Measurements from ENCODE around the gene CDCA4.
A peak's percentile ranks its signal among the peaks of the same experiment; 100 is the strongest.

CDCA4 gene

DNA sequence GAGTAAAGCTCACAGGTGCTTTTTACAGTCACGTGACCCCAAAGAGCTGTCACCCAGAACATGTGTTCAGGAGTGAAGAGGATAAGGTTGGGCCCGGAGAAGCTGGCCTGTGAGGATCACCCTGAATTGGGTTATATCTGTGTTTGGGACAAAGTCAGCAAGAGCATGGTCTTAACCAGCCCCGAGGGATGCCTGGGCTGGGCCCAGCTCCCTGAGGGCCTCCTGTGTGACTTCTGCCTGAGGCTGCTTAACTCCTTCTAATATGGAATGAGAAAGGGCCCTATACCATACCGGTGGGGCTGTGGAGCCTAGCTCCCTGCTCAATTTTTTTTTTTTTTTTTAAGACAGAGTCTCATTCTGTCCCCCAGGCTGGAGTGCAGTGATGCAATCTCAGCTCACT is 2.5 kb downstream of the CDCA4 start:
- H3K4me1 ChIP-seq (ENCODE audit: control insufficient read depth, low read depth, low read length) = peaks cover 15% of the 10 kb centered on the region
- no peaks in the 10 kb centered on the region for H3K27me3 ChIP-seq (ENCODE audit: insufficient read depth, low read length, poor library complexity)
- H2AK5ac ChIP-seq (ENCODE audit: low read length) = no peak overlapping the region
- H3K23ac ChIP-seq (ENCODE audit: low read length) = no peak overlapping the region
- peaks cover 72% of the 10 kb centered on the region for H3K79me2 ChIP-seq (ENCODE audit: control insufficient read depth, insufficient read depth, low read length)
- no peak overlapping the region for H4K5ac ChIP-seq (ENCODE audit: low read length)
- no peak overlapping the region for H2BK120ac ChIP-seq (ENCODE audit: low read depth, low read length)
- no peak overlapping the region for H3K4me3 ChIP-seq (ENCODE audit: low read length)
- no peak overlapping the region for H3K4ac ChIP-seq (ENCODE audit: low read depth, low read length)
- no peak overlapping the region for H4K8ac ChIP-seq (ENCODE audit: low read depth, low read length)
- peaks cover 25% of the 10 kb centered on the region for H3K79me1 ChIP-seq (ENCODE audit: low read length)
- H2BK5ac ChIP-seq (ENCODE audit: low read length) = no peak overlapping the region
- H3K27ac ChIP-seq (ENCODE audit: low read depth, low read length) = no peak overlapping the region
- H3K4me2 ChIP-seq (ENCODE audit: low read length) = no peak overlapping the region
- DNase-seq = no peak
- H3K36me3 ChIP-seq (ENCODE audit: control insufficient read depth, insufficient read depth, low read length) = peaks cover 3% of the 10 kb centered on the region
- WGBS (ENCODE audit: extremely low coverage, insufficient coverage, low lambda C conversion rate) = no CpG with 5 or more reads among the region's 4 CpGs
- H2BK15ac ChIP-seq (replicated peaks; ENCODE audit: low read depth) = no peak overlapping the region
- no peak overlapping the region for H3K56ac ChIP-seq (ENCODE audit: low read length)
- H3K9ac ChIP-seq (ENCODE audit: low read length) = peak overlapping the region; percentile 54
- H3K18ac ChIP-seq (ENCODE audit: low read length) = no peak overlapping the region

DNA sequence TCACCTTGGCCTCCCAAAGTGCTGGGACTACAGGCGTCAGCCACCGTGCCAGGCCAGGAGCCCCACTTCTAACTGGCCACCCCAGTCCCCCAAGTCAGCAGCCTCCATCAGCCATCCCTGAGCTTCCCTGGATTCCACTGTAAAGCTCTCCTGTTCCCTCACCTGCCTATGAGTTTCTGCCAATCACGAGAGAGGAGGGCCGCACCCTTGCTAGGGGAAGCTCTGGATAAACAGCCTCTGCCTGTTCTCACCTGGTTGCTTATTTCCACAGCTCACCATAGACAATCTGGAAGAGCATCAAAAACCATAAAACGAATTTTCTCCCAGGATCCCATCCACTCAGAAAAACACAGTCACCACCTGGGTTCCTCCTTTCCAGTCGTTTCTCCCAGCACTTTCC is 5.0 kb downstream of the CDCA4 start:
- H3K36me3 ChIP-seq (ENCODE audit: control insufficient read depth, insufficient read depth, low read length) = peaks cover 9% of the 10 kb centered on the region
- H3K18ac ChIP-seq (ENCODE audit: low read length) = no peak overlapping the region
- H2AK5ac ChIP-seq (ENCODE audit: low read length) = no peak overlapping the region
- no peak overlapping the region for H3K4me3 ChIP-seq (ENCODE audit: low read length)
- H3K4ac ChIP-seq (ENCODE audit: low read depth, low read length) = no peak overlapping the region
- no peaks in the 10 kb centered on the region for H3K27me3 ChIP-seq (ENCODE audit: insufficient read depth, low read length, poor library complexity)
- H3K23ac ChIP-seq (ENCODE audit: low read length) = no peak overlapping the region
- no peak overlapping the region for H3K27ac ChIP-seq (ENCODE audit: low read depth, low read length)
- DNase-seq = no peak
- H2BK120ac ChIP-seq (ENCODE audit: low read depth, low read length) = no peak overlapping the region
- H3K4me2 ChIP-seq (ENCODE audit: low read length) = no peak overlapping the region
- H2BK5ac ChIP-seq (ENCODE audit: low read length) = no peak overlapping the region
- H3K56ac ChIP-seq (ENCODE audit: low read length) = no peak overlapping the region
- no peak overlapping the region for H4K5ac ChIP-seq (ENCODE audit: low read length)
- H3K79me2 ChIP-seq (ENCODE audit: control insufficient read depth, insufficient read depth, low read length) = peaks cover 96% of the 10 kb centered on the region
- no CpG with 5 or more reads among the region's 6 CpGs for WGBS (ENCODE audit: extremely low coverage, insufficient coverage, low lambda C conversion rate)
- H3K9ac ChIP-seq (ENCODE audit: low read length) = no peak overlapping the region
- H3K79me1 ChIP-seq (ENCODE audit: low read length) = peaks cover 34% of the 10 kb centered on the region
- H3K4me1 ChIP-seq (ENCODE audit: control insufficient read depth, low read depth, low read length) = peaks cover 15% of the 10 kb centered on the region
- no peak overlapping the region for H2BK15ac ChIP-seq (replicated peaks; ENCODE audit: low read depth)
- H4K8ac ChIP-seq (ENCODE audit: low read depth, low read length) = no peak overlapping the region

DNA sequence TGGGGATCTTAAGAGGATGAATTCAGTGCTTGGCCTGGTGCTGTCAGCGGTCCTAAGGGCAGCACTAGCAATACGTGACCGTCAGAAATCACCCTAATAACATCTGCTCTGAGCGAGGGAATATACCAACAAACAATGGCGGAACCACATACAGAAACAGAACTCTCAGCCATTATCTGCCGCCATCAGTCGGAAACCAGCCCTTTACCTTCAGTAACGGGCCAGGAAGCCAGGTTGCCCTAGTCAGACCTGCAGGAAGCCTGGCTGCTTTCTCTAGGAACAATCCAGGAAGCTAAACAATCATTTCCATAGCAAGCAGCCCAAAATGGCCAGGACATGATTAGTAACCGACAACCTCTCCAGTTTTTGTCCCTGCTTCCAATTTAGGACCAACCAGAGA is 5.6 kb downstream of the CDCA4 start:
- H4K8ac ChIP-seq (ENCODE audit: low read depth, low read length) = no peak overlapping the region
- H3K79me1 ChIP-seq (ENCODE audit: low read length) = peaks cover 34% of the 10 kb centered on the region
- H3K18ac ChIP-seq (ENCODE audit: low read length) = no peak overlapping the region
- no peak overlapping the region for H3K4me3 ChIP-seq (ENCODE audit: low read length)
- no peak overlapping the region for H3K56ac ChIP-seq (ENCODE audit: low read length)
- peaks cover 15% of the 10 kb centered on the region for H3K4me1 ChIP-seq (ENCODE audit: control insufficient read depth, low read depth, low read length)
- no CpG with 5 or more reads among the region's 9 CpGs for WGBS (ENCODE audit: extremely low coverage, insufficient coverage, low lambda C conversion rate)
- no peak overlapping the region for H3K4me2 ChIP-seq (ENCODE audit: low read length)
- no peak overlapping the region for H2BK5ac ChIP-seq (ENCODE audit: low read length)
- H3K9ac ChIP-seq (ENCODE audit: low read length) = peak overlapping the region; percentile 9
- no peak overlapping the region for H2AK5ac ChIP-seq (ENCODE audit: low read length)
- H3K79me2 ChIP-seq (ENCODE audit: control insufficient read depth, insufficient read depth, low read length) = peaks cover 94% of the 10 kb centered on the region
- peaks cover 11% of the 10 kb centered on the region for H3K36me3 ChIP-seq (ENCODE audit: control insufficient read depth, insufficient read depth, low read length)
- H3K27me3 ChIP-seq (ENCODE audit: insufficient read depth, low read length, poor library complexity) = no peaks in the 10 kb centered on the region
- no peak overlapping the region for H3K27ac ChIP-seq (ENCODE audit: low read depth, low read length)
- no peak overlapping the region for H4K5ac ChIP-seq (ENCODE audit: low read length)
- no peak overlapping the region for H2BK120ac ChIP-seq (ENCODE audit: low read depth, low read length)
- peak; percentile 35 for DNase-seq
- no peak overlapping the region for H3K23ac ChIP-seq (ENCODE audit: low read length)
- no peak overlapping the region for H2BK15ac ChIP-seq (replicated peaks; ENCODE audit: low read depth)
- H3K4ac ChIP-seq (ENCODE audit: low read depth, low read length) = no peak overlapping the region

DNA sequence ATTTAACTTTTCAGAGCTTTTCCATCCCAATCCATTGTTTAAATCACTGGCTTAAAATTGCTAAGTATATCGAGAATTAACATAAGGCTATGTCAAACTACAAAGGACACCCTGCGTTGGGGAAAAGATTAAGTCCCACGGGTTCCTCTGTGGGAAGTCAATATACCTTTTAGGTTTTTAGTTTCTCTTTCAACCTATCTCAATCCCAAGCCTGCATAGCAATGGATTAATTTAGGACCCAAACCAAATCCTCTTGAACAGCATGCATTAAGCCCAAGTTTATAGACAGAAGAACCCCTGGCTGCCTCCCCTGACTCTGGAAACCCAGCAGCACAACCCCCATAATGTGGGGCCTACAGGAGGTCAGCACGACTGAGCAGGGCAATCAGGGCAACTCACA is 6.3 kb downstream of the CDCA4 start:
- Histone ChIP-seq H2AK5ac (ENCODE audit: low read length) (no peak overlapping the region), H4K5ac (ENCODE audit: low read length) (no peak overlapping the region), H3K27me3 (ENCODE audit: insufficient read depth, low read length, poor library complexity) (no peaks in the 10 kb centered on the region), H3K79me1 (ENCODE audit: low read length) (peaks cover 34% of the 10 kb centered on the region), H3K4ac (ENCODE audit: low read depth, low read length) (no peak overlapping the region), H3K56ac (ENCODE audit: low read length) (peak overlapping the region; percentile 42), H3K4me3 (ENCODE audit: low read length) (no peak overlapping the region), H3K4me2 (ENCODE audit: low read length) (no peak overlapping the region), H2BK15ac (replicated peaks; ENCODE audit: low read depth) (no peak overlapping the region), H3K9ac (ENCODE audit: low read length) (no peak overlapping the region), H3K23ac (ENCODE audit: low read length) (no peak overlapping the region), H2BK120ac (ENCODE audit: low read depth, low read length) (no peak overlapping the region), H3K4me1 (ENCODE audit: control insufficient read depth, low read depth, low read length) (peaks cover 15% of the 10 kb centered on the region), H3K27ac (ENCODE audit: low read depth, low read length) (no peak overlapping the region), H4K8ac (ENCODE audit: low read depth, low read length) (no peak overlapping the region), H3K79me2 (ENCODE audit: control insufficient read depth, insufficient read depth, low read length) (peaks cover 92% of the 10 kb centered on the region), H3K18ac (ENCODE audit: low read length) (no peak overlapping the region), H2BK5ac (ENCODE audit: low read length) (no peak overlapping the region), H3K36me3 (ENCODE audit: control insufficient read depth, insufficient read depth, low read length) (peaks cover 15% of the 10 kb centered on the region)
- no peak for DNase-seq
- no CpG with 5 or more reads among the region's 4 CpGs for WGBS (ENCODE audit: extremely low coverage, insufficient coverage, low lambda C conversion rate)

DNA sequence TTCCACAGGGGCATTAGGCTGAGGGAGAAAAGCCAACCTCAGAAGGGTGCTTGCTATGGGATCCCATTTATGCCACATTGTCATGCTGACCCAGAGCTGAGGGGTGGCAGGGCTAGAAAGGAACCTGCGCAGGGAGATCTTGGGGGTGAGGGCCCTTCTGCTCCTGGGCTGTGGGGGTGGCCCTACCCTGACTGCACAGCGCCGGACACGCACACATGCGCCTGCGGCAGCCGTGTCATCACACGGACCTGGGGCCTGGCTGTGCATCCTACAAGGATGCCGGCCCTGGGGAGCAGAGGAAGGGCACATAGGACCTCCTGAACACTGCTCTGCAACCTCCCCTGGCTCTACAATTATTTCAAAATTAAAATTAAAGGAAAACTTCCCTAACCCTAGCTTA is 6.9 kb downstream of the CDCA4 start:
- Histone ChIP-seq H3K4me2 (ENCODE audit: low read length) (no peak overlapping the region), H3K79me1 (ENCODE audit: low read length) (peaks cover 35% of the 10 kb centered on the region), H2BK5ac (ENCODE audit: low read length) (no peak overlapping the region), H3K4me1 (ENCODE audit: control insufficient read depth, low read depth, low read length) (peaks cover 10% of the 10 kb centered on the region), H3K36me3 (ENCODE audit: control insufficient read depth, insufficient read depth, low read length) (peaks cover 17% of the 10 kb centered on the region), H3K79me2 (ENCODE audit: control insufficient read depth, insufficient read depth, low read length) (peaks cover 86% of the 10 kb centered on the region), H4K8ac (ENCODE audit: low read depth, low read length) (no peak overlapping the region), H3K56ac (ENCODE audit: low read length) (no peak overlapping the region), H3K18ac (ENCODE audit: low read length) (no peak overlapping the region), H4K5ac (ENCODE audit: low read length) (no peak overlapping the region), H3K23ac (ENCODE audit: low read length) (no peak overlapping the region), H3K9ac (ENCODE audit: low read length) (no peak overlapping the region), H3K4ac (ENCODE audit: low read depth, low read length) (no peak overlapping the region), H3K27ac (ENCODE audit: low read depth, low read length) (no peak overlapping the region), H3K4me3 (ENCODE audit: low read length) (no peak overlapping the region), H2AK5ac (ENCODE audit: low read length) (no peak overlapping the region), H3K27me3 (ENCODE audit: insufficient read depth, low read length, poor library complexity) (no peaks in the 10 kb centered on the region), H2BK120ac (ENCODE audit: low read depth, low read length) (no peak overlapping the region), H2BK15ac (replicated peaks; ENCODE audit: low read depth) (no peak overlapping the region)
- WGBS (ENCODE audit: extremely low coverage, insufficient coverage, low lambda C conversion rate) = no CpG with 5 or more reads among the region's 9 CpGs
- no peak for DNase-seq

DNA sequence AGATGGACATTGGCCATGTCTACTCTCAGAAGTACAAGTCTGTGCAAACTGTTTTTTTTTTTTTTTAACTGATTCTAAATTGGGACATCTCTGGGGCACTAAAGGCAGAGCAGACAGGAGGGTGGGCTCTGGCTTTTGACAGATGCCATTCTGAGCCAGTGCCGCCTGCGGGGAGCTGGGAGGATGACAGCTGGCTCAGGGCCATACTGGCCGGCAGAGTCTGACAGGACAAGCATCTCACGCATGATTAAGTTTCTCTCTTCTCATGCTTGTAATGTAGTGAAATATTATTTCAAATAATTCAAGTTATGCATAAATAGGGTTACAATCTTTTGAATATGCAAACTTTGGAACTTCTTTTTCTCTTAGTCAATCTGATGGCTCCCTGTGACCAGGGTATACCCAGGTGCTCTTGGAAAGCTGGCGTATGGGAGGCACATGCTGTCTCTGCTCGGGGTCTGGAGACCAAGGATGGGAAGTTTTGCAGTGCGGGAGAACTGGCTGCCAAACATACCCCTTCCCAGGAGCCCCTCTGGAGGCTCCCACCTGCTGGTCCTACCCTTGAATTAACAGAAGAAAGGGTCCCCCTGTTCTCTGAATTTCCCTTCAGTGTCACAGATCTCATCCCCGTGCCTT is 7.6 kb downstream of the CDCA4 start:
- Histone ChIP-seq H4K8ac (ENCODE audit: low read depth, low read length) (no peak overlapping the region), H3K56ac (ENCODE audit: low read length) (no peak overlapping the region), H3K4ac (ENCODE audit: low read depth, low read length) (no peak overlapping the region), H4K5ac (ENCODE audit: low read length) (no peak overlapping the region), H3K18ac (ENCODE audit: low read length) (no peak overlapping the region), H3K4me1 (ENCODE audit: control insufficient read depth, low read depth, low read length) (peaks cover 7% of the 10 kb centered on the region), H3K36me3 (ENCODE audit: control insufficient read depth, insufficient read depth, low read length) (peaks cover 18% of the 10 kb centered on the region), H3K79me2 (ENCODE audit: control insufficient read depth, insufficient read depth, low read length) (peaks cover 79% of the 10 kb centered on the region), H3K27me3 (ENCODE audit: insufficient read depth, low read length, poor library complexity) (no peaks in the 10 kb centered on the region), H2AK5ac (ENCODE audit: low read length) (no peak overlapping the region), H3K4me3 (ENCODE audit: low read length) (no peak overlapping the region), H3K23ac (ENCODE audit: low read length) (no peak overlapping the region), H2BK15ac (replicated peaks; ENCODE audit: low read depth) (no peak overlapping the region), H2BK120ac (ENCODE audit: low read depth, low read length) (no peak overlapping the region), H3K27ac (ENCODE audit: low read depth, low read length) (no peak overlapping the region), H3K4me2 (ENCODE audit: low read length) (no peak overlapping the region), H3K9ac (ENCODE audit: low read length) (no peak overlapping the region), H3K79me1 (ENCODE audit: low read length) (peaks cover 33% of the 10 kb centered on the region), H2BK5ac (ENCODE audit: low read length) (no peak overlapping the region)
- DNase-seq = no peak
- WGBS (ENCODE audit: extremely low coverage, insufficient coverage, low lambda C conversion rate) = no CpG with 5 or more reads among the region's 8 CpGs
